ENCODE results near the gene TSPAN5.

The TSPAN5 gene

DNA sequence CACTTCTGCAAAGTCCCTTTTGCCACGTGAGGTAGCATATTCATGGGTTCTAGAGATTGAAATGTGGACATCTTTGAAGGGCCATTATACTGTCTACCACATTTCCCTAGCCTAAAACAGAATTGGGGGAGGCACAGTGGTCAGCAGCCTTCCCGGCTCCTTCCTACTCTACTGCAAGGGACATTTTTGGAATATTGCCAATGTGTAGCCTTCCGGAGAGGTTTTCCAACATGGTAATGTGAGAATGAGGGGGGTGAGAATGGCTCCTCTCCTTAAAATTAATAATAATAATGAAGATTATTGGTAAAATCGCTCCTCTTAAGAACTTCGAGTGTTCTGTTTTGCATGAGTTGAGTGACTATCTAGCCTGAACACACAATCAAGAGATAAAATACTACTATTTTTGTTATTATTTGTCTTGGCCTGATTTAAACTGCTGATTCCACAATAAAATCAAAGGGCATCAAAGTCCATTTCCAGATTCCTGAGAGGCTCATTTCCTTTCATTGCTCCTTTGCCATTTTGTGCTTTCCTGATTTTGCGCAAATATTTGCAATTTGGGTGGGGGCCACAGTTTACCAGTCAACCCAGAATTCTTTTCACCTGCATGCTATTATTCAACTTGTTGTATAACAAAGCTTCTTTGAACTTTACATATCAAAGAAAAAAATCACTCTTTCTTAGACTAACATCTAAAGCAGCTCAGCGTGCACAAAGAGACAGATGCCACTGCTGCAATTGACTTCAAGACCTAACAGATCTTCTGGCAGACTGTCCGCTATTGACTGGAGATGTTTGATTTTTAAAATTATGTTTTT is 27.0 kb upstream of the TSPAN5 start:
- H3K4me3 ChIP-seq (ENCODE audit: low read depth, low read length): no peak overlapping the region
- TF ChIP-seq, protein P1, sequence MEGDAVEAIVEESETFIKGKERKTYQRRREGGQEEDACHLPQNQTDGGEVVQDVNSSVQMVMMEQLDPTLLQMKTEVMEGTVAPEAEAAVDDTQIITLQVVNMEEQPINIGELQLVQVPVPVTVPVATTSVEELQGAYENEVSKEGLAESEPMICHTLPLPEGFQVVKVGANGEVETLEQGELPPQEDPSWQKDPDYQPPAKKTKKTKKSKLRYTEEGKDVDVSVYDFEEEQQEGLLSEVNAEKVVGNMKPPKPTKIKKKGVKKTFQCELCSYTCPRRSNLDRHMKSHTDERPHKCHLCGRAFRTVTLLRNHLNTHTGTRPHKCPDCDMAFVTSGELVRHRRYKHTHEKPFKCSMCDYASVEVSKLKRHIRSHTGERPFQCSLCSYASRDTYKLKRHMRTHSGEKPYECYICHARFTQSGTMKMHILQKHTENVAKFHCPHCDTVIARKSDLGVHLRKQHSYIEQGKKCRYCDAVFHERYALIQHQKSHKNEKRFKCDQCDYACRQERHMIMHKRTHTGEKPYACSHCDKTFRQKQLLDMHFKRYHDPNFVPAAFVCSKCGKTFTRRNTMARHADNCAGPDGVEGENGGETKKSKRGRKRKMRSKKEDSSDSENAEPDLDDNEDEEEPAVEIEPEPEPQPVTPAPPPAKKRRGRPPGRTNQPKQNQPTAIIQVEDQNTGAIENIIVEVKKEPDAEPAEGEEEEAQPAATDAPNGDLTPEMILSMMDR (IDR thresholded peaks at IDR 0.05; ENCODE audit: low read depth, low read length): no peak

DNA sequence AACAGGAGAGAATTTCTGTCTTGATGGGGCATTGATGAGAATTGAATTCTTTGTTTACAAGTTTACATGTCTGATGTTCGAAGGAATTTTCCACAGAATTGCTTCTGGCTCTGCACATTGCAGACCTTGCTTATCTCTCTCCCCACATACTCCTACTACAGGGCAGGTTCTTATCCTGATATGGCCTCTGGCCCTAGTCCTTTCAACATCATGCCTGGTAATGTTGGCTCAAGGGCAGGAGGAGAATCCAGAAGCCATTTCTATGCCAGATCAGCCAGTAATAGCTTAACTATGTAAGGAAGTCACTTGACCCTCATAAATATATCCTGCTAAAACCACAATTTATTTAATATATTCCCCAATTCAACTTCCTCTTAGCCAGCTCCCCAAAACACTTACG is 24.3 kb upstream of the TSPAN5 start:
- no peak overlapping the region for H3K4me3 ChIP-seq (ENCODE audit: low read depth, low read length)
- TF ChIP-seq, protein P1 (IDR thresholded peaks at IDR 0.05; ENCODE audit: low read depth, low read length): no peak

DNA sequence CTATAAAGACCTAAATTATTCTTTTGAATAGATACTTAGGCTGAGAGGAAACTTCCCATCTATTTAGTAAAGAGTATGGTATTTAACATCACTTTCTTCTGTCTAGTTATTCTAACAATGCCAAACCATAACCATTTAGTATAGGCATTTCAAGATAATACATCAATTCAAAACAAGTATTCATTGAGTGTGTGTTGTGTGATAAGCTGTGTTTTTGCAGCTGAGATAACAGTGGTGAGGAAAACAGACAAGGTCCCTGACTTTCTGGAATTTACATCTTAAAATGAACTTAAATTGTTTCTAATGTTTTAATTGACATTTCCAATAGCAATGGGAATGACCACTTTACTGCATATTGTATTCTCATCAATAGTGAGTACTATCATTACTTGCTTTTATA is 22.4 kb upstream of the TSPAN5 start:
- TF ChIP-seq, protein P1 (IDR thresholded peaks at IDR 0.05; ENCODE audit: low read depth, low read length): no peak
- no peak overlapping the region for H3K4me3 ChIP-seq (ENCODE audit: low read depth, low read length)

DNA sequence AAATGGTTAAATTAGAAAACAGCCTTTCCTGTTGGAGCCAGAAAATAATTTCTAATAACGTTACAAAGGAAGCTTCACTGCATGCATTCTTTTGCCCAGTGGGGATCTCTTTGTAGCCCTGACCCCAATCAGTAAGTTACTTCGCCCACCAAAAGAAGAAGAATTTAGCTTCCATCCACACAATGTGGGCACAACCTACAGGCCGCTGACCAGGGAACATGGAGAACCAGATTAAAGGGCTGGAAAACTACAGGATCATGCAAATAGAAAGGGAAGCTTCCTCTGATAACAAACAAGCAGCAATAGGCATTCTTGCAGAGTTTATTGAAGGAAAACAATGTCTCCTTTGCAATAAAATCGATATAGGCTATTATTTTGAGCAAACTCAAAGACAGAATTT is 21.3 kb upstream of the TSPAN5 start:
- H3K4me3 ChIP-seq (ENCODE audit: low read depth, low read length): no peak overlapping the region
- TF ChIP-seq, protein P1 (IDR thresholded peaks at IDR 0.05; ENCODE audit: low read depth, low read length): no peak

DNA sequence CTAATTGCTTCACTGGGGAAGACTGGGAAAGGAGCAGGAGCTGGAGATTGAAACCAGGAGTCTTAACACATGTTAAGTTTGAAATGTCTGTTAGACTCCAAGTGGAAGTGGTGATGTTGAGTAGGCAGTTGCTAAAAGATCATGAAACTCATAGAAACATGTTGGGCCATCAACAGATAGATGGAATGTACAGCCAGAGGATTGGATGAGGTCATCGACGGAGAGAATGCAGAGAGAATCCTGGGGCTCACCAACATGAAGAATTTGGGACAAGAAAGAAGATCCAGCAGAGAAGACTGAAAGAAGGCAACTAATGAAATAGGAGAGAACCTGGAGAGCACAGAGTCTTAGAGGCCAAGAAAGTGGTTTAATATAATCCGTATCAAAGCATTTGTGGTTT is 19.4 kb upstream of the TSPAN5 start:
- TF ChIP-seq, protein P1 (IDR thresholded peaks at IDR 0.05; ENCODE audit: low read depth, low read length): no peak
- no peak overlapping the region for H3K4me3 ChIP-seq (ENCODE audit: low read depth, low read length)

DNA sequence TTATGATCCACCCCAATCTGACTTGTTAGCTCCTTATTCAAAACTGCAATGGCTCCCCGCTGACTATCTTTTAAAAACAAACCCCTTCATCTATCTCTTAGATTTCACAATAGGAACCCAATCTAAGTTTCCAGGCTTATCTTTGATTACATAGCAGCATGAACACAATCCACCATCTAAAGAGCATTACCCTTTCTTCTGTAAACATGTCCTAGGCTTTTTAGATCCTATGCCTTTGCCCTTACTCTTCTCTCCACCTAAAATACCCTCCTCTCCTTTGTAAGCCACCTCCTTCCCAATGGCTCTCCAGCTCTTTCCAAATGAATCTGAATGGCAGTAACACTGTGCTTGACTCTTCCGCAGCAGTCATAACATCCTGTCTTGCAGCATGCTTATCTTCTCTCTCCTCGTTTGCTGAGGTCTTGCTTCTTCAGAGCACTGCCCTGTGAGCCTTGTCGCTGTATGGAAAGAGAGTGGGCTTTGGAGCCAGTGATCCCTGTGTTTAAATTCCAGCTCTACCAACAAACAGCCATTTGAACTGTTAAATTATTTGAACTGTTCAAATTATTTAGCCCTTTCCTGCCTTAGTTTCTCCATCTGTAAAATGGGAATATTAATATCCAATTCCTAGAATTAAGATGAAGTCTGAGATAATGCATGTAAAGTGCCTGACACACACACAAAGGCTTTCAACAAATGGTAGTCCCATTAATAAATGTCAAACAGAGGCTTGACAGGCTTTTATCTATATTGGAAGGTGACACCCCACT is 16.2 kb upstream of the TSPAN5 start:
- no peak overlapping the region for H3K4me3 ChIP-seq (ENCODE audit: low read depth, low read length)
- TF ChIP-seq, protein P1 (IDR thresholded peaks at IDR 0.05; ENCODE audit: low read depth, low read length): no peak

DNA sequence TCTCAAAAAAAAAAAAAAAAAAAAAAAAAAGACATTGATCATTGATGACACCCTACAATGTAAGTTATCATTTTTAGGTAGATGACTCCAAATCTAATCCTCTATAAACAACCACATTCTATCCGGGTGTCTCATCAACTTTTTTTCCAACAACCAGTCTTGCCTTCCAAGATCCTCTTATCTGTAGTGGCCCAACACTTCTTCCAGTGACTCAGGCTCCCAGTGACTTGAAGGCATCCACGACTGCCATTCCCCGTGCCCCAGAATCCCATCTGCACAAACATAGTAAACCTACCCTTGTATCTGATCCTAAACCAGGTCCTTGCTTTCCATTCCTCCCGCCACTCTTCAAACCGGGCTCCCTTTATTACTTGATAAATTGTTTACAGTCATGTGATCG is 15.6 kb upstream of the TSPAN5 start:
- TF ChIP-seq, protein P1 (IDR thresholded peaks at IDR 0.05; ENCODE audit: low read depth, low read length): no peak
- H3K4me3 ChIP-seq (ENCODE audit: low read depth, low read length): no peak overlapping the region

All from WI38 (cell line).